ENCODE results near the gene CPT1C.

The CPT1C gene

GRCh38 chr19:49662011-49662410 lies 28.9 kb upstream of the CPT1C start:
- no peak for DNase-seq

GRCh38 chr19:49663224-49663623 lies 27.7 kb upstream of the CPT1C start:
- no peak for DNase-seq

- DNase-seq: peak; percentile 97
Observed at GRCh38 chr19:49664171-49665035, 26.5 kb upstream of the CPT1C start.

- DNase-seq: no peak
Observed at GRCh38 chr19:49665036-49665350, 25.9 kb upstream of the CPT1C start.

GRCh38 chr19:49665351-49666119 lies 25.4 kb upstream of the CPT1C start, which contains the start of the genes BCL2L12 and IRF3:
BCL2L12 (plus strand) TSS chr19:49665933; CDS start chr19:49666693, 760 bp downstream.
IRF3 (minus strand) TSS chr19:49665857; CDS start chr19:49664838, 1,019 bp downstream.
- DNase-seq: peak; percentile 99

- no peak for DNase-seq
Observed at GRCh38 chr19:49666120-49666444, 24.8 kb upstream of the CPT1C start.

- no peak for DNase-seq
Observed at GRCh38 chr19:49667473-49667872, 23.4 kb upstream of the CPT1C start.

- DNase-seq: no peak
Observed at GRCh38 chr19:49669516-49669915, 21.4 kb upstream of the CPT1C start.

GRCh38 chr19:49672131-49672919 lies 18.6 kb upstream of the CPT1C start:
- DNase-seq: peak; percentile 87

- no peak for DNase-seq
Observed at GRCh38 chr19:49676136-49676783, 14.7 kb upstream of the CPT1C start.

GRCh38 chr19:49676784-49677230 lies 14.1 kb upstream of the CPT1C start:
- DNase-seq: peak; percentile 99

- peak; percentile 67 for DNase-seq
Observed at GRCh38 chr19:49677231-49677900, 13.6 kb upstream of the CPT1C start, which contains the start of gene PRMT1. PRMT1 (plus strand) TSS chr19:49677271; CDS start chr19:49677281, 10 bp downstream.

GRCh38 chr19:49677901-49678674 lies 12.8 kb upstream of the CPT1C start:
- DNase-seq: peak; percentile 88

GRCh38 chr19:49678985-49679770 lies 11.7 kb upstream of the CPT1C start:
- no peak for DNase-seq

GRCh38 chr19:49679771-49680413 lies 11.0 kb upstream of the CPT1C start:
- no peak for DNase-seq

- peak; percentile 99 for DNase-seq
Observed at GRCh38 chr19:49680421-49681351, 10.2 kb upstream of the CPT1C start.

GRCh38 chr19:49681830-49682229 lies 9.1 kb upstream of the CPT1C start:
- DNase-seq: no peak

GRCh38 chr19:49682274-49682673 lies 8.6 kb upstream of the CPT1C start:
- DNase-seq: no peak

- DNase-seq: no peak
Observed at GRCh38 chr19:49683814-49684250, 7.1 kb upstream of the CPT1C start.
